ENCODE measurements around the gene MEF2D.

Gene MEF2D

DNA sequence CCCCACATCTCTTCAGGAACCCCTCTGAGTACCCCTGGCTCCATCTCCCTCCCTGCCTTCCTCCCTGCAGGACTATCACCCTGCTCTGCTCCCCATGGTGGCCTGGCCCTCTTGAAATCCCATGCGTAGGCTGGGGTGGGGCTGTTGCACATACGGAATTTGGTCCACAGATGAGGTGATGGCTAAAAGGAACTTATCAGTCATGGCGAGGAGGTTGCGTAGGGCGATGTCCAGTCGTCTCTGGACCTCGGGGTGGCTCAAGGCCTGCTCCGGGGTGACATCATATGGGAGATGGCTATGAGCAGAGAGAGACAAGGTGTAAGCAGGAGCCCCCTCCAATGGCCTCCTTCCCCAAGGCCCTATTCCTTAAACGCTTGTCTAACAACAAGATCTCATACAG lies 36.5 kb upstream of the MEF2D start:
- TF ChIP-seq POLR2AphosphoS5 (IDR thresholded peaks at IDR 0.05; ENCODE audit: low read depth, low read length) (no peak), TAF1 (IDR thresholded peaks at IDR 0.05; ENCODE audit: borderline replicate concordance, low read depth, low read length) (no peak), POLR2A (IDR thresholded peaks at IDR 0.05; ENCODE audit: low read depth, low read length) (no peak)
- DNase-seq (ENCODE audit: insufficient read length) (no peak), FAIRE-seq (no peak)

GRCh38 chr1:156534424-156535060 lies 34.0 kb upstream of the MEF2D start:
- FAIRE-seq (no peak), DNase-seq (ENCODE audit: insufficient read length) (no peak)

GRCh38 chr1:156533568-156534220 lies 33.1 kb upstream of the MEF2D start:
- FAIRE-seq: no peak
- TF ChIP-seq TAF1 (IDR thresholded peaks at IDR 0.05; ENCODE audit: borderline replicate concordance, low read depth, low read length) (no peak), POLR2AphosphoS5 (IDR thresholded peaks at IDR 0.05; ENCODE audit: low read depth, low read length) (no peak), POLR2A (IDR thresholded peaks at IDR 0.05; ENCODE audit: low read depth, low read length) (no peak)

More at GRCh38 chr1:156534424-156535060, 34.0 kb upstream of the MEF2D start:
- no peak for TF ChIP-seq POLR2AphosphoS5 (IDR thresholded peaks at IDR 0.05; ENCODE audit: low read depth, low read length)
- TF ChIP-seq POLR2A (IDR thresholded peaks at IDR 0.05; ENCODE audit: low read depth, low read length): no peak
- no peak for TF ChIP-seq TAF1 (IDR thresholded peaks at IDR 0.05; ENCODE audit: borderline replicate concordance, low read depth, low read length)

DNA sequence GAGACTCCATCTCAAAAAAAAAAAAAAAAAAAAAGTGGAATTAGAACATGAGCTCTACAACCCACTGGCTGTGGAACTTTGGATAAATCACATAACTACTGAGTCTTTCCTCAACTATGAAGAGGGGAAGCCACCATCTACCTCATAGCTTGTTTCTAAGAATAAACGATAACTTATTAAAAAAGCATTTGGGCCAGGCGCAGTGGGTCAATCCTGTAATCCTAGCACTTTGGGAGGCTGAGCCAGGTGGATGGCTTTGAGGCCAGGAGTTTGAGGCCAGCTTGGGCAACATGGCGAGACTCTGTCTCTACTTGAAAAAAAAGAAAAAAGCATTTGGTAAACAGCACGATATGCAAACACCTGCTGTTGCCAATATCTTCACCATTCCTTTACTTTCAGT lies 31.8 kb upstream of the MEF2D start:
- FAIRE-seq (no peak), DNase-seq (ENCODE audit: insufficient read length) (no peak)
- TF ChIP-seq POLR2AphosphoS5 (IDR thresholded peaks at IDR 0.05; ENCODE audit: low read depth, low read length): no peak
- no peak for TF ChIP-seq POLR2A (IDR thresholded peaks at IDR 0.05; ENCODE audit: low read depth, low read length)
- TF ChIP-seq TAF1 (IDR thresholded peaks at IDR 0.05; ENCODE audit: borderline replicate concordance, low read depth, low read length): no peak

More at GRCh38 chr1:156533568-156534220, 33.1 kb upstream of the MEF2D start:
- DNase-seq (ENCODE audit: insufficient read length): no peak

GRCh38 chr1:156530006-156530405 lies 29.4 kb upstream of the MEF2D start:
- DNase-seq (ENCODE audit: insufficient read length) (no peak), FAIRE-seq (no peak)
- TF ChIP-seq POLR2A (IDR thresholded peaks at IDR 0.05; ENCODE audit: low read depth, low read length) (no peak), POLR2AphosphoS5 (IDR thresholded peaks at IDR 0.05; ENCODE audit: low read depth, low read length) (no peak), TAF1 (IDR thresholded peaks at IDR 0.05; ENCODE audit: borderline replicate concordance, low read depth, low read length) (no peak)

DNA sequence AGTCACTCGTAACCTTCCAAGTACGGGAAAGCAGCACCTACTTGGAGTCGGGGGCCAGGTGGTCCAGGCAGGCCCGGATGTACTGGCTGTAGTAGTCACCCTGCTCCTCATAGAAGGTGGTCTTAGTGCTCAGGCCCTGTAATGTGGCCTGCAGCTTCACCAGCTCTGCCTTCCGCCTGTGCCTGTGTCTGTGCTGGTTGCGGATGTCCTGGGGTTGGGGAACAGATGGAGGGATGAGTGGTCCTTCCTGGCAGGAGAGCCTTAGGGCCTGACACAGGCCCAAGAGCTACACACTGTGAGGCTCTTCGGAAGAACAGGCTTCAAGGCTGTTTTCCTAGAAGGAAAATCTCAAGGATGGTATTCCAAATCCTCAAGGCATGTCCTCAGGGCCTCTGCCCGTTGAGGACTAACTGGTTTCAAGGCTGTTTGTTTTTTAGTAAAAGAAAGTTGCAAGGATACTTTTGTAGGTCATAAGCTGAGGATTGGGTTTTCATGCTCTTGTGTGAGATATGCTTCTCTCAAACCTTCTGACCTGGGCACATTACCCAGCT lies 28.4 kb upstream of the MEF2D start:
- TF ChIP-seq TAF1 (IDR thresholded peaks at IDR 0.05; ENCODE audit: borderline replicate concordance, low read depth, low read length) (no peak), POLR2AphosphoS5 (IDR thresholded peaks at IDR 0.05; ENCODE audit: low read depth, low read length) (no peak), POLR2A (IDR thresholded peaks at IDR 0.05; ENCODE audit: low read depth, low read length) (no peak)
- no peak for FAIRE-seq
- no peak for DNase-seq (ENCODE audit: insufficient read length)

DNA sequence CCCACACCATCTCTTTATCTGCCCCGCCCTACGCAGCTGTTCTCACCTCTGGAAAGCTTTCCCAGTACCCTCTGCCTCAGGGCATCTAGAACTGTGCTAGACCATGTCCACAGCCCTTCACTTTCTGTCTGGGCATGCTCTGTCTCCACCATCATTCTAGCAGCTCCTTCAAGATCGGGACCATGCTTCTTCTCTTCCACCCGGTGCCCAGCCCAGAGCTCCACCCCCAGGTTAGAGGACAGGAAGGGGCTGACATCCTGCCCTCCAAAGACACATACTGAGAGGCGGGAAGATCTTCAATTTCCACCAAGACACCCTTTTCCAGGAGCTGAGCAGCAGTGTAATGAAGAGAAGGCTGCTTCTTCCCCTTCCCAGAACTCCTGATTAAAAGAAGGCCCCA lies 27.7 kb upstream of the MEF2D start:
- DNase-seq (ENCODE audit: insufficient read length): no peak
- no peak for FAIRE-seq
- no peak for TF ChIP-seq TAF1 (IDR thresholded peaks at IDR 0.05; ENCODE audit: borderline replicate concordance, low read depth, low read length)

DNA sequence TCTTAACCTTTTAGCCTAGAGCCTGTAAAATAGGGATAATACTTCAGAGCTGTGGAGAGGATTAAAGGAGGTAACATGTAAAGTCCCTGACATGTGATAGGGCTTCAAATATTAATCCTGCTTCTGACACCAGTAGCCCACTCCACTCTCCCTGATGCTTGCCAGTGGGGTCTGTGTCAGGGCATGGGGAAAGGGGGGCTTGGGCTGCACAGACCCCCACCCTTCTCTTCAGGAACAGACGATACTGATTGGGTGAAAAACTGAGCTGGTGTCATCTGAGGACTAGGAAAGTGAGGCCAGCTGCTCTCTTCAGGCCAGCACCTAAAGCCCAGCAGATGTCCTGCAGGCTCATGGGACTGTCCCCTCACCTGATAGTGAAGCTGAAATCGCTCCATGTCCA lies 27.0 kb upstream of the MEF2D start:
- no peak for FAIRE-seq
- TF ChIP-seq TAF1 (IDR thresholded peaks at IDR 0.05; ENCODE audit: borderline replicate concordance, low read depth, low read length) (no peak), POLR2AphosphoS5 (IDR thresholded peaks at IDR 0.05; ENCODE audit: low read depth, low read length) (no peak), POLR2A (IDR thresholded peaks at IDR 0.05; ENCODE audit: low read depth, low read length) (no peak)

DNA sequence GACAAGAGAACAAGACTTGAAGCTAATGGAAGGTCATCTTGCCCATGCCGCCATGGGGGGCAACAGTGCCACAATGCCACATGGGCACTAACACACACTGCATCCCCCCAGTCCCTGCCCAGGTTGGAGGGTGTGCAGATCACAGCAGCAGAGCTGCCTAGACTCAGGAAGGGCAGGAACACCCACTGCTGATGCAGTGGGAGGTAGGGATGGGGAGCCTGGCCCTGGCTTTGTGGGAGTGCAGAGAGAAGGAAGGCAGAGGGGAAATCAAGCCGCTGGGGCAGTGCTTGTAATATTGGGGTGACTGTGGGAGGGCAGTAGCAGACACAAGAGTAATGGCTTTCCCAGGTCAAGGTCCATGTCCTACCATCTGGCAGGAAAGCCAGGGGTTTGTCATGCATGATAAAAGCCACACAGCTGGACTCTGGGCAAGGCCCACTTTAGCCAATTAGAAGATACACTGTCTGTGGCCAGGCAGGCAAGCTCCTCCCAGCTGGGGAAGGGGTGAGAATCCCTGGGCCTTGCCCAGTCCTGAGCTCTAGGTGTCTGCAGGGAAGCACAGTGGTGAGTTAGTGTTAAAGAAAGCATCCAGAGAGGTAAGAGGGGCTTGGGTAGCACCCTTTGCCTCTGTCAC lies 25.4 kb upstream of the MEF2D start:
- DNase-seq (ENCODE audit: insufficient read length): no peak
- TF ChIP-seq TAF1 (IDR thresholded peaks at IDR 0.05; ENCODE audit: borderline replicate concordance, low read depth, low read length): no peak
- FAIRE-seq: no peak

More for the DNA sequence above, 27.0 kb upstream of the MEF2D start:
- no peak for DNase-seq (ENCODE audit: insufficient read length)

GRCh38 chr1:156525071-156525501 lies 24.5 kb upstream of the MEF2D start:
- no peak for DNase-seq (ENCODE audit: insufficient read length)
- TF ChIP-seq POLR2A (IDR thresholded peaks at IDR 0.05; ENCODE audit: low read depth, low read length): no peak
- no peak for TF ChIP-seq POLR2AphosphoS5 (IDR thresholded peaks at IDR 0.05; ENCODE audit: low read depth, low read length)
- TF ChIP-seq TAF1 (IDR thresholded peaks at IDR 0.05; ENCODE audit: borderline replicate concordance, low read depth, low read length): no peak
- no peak for FAIRE-seq

GRCh38 chr1:156524481-156524869 lies 23.9 kb upstream of the MEF2D start:
- no peak for FAIRE-seq
- TF ChIP-seq TAF1 (IDR thresholded peaks at IDR 0.05; ENCODE audit: borderline replicate concordance, low read depth, low read length) (no peak), POLR2A (IDR thresholded peaks at IDR 0.05; ENCODE audit: low read depth, low read length) (no peak), POLR2AphosphoS5 (IDR thresholded peaks at IDR 0.05; ENCODE audit: low read depth, low read length) (no peak)

More at GRCh38 chr1:156524481-156524869, 23.9 kb upstream of the MEF2D start:
- DNase-seq (ENCODE audit: insufficient read length): no peak

Data from GM12892 (cell line).